DND-41 (cell line): ENCODE data around the gene PPFIBP1.

Source experiments
- CTCF ChIP-seq: IDR thresholded peaks from 2 replicates; pipeline ENCODE4 v1.5.1; 2012; ENCODE audit warnings: borderline replicate concordance, low read length, moderate library complexity, mild to moderate bottlenecking; ENCODE audit not compliant: poor library complexity, severe bottlenecking; ENCODE audit errors: extremely low read depth
- EZH2 ChIP-seq: IDR thresholded peaks from 3 replicates; pipeline ENCODE4 v1.6.1; 2012; ENCODE audit warnings: borderline replicate concordance, low read depth, mild to moderate bottlenecking, moderate library complexity, low read length, inconsistent platforms; ENCODE audit not compliant: severe bottlenecking

- TF ChIP-seq EZH2 (no peak), CTCF (no peak)
Measured at GRCh38 chr12:27627123-27627852, 103.3 kb downstream of the PPFIBP1 start.
